GM21390 (cell line): Measurements from ENCODE around the gene KIDINS220.

Experiments used
- ATAC-seq: cut with Tn5 transposase; IDR thresholded peaks from one replicate; pipeline ENCODE4 v1.9.1; 2021; ENCODE audit not compliant: unreplicated experiment

The KIDINS220 gene

DNA sequence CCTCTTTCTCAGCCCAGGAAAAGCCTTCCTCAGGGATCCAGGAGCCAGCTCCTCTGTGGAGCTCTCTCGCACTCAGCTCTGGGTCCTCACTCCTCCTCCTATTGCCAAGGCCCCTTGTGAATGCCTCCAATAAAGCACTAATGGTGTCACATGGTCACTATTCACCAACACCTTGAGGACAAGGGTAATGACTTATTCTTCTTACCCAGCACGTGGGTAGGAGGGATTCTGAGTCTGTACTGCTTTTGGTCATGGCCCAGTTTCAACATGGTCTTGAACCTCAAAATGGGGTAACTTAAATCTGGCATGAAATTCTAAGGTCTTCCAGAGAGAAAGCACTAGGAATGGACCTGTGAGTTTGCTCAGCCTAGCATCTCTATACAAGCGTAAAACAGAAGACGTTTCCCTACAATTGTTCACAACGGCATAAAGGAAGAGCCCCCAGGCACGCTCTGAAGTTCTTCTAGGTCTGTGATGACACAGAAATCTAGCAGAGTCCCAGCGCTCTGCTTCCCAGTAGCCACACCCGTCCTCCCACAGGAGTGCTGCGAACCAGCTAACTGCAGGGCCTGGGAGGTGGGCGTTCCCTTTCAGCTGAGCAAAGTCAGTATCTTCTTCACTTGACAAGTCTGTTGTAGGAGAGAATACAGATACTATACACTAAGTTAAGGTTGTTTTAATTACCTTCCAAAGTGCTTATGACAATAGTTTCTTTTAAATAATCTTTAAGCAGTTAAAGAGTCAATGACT lies 14.6 kb upstream of the KIDINS220 start:
- ATAC-seq = no peak

DNA sequence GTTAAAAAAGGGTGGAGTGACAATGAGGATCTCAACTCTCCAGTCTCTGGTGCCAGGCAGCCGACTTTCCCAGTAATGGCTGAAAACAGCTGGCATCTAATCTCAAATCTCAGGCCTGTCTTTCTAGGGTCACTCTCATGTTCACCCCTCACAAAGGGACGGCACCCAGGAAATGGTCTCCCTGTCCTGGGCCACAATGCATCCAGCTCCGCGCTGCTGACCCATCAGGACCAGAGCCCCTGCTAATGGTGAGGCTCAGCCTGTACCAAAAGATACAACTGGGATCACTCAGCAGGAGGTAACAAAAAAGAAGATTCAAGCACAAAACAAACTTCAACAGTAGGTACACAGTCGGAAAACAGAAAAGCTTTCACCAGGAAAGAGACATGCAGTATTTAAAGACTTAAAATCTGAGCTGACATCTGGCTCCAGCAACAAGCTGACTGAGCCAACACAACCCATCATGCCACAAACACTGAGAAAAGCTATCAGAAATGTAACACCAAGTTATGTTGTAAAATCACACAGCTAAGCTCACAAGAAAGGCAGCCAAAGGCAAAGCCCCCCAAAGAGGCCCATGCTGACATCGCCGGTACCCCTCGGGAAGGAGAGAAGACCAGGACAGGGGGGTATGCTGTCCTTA lies 13.6 kb upstream of the KIDINS220 start:
- no peak for ATAC-seq

DNA sequence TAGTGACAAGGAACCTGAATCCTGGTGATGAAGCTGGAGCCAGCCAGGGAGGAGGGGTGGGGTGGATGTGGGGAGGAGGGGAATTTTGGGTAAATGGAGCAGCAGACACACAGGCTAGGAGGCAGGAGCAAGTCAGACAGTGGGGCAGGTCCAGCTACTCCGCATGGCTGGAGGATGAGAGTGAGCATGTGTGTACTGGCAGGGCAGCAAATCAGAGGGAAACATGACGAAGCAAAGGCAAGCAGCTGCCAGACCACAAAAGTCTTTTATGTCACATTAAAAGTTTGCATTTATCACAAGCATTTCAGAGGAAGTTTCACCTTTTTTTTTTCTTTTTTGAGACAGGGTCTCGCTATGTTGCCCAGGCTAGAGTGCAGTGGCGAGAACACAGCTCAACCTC lies 11.9 kb upstream of the KIDINS220 start:
- ATAC-seq = no peak

DNA sequence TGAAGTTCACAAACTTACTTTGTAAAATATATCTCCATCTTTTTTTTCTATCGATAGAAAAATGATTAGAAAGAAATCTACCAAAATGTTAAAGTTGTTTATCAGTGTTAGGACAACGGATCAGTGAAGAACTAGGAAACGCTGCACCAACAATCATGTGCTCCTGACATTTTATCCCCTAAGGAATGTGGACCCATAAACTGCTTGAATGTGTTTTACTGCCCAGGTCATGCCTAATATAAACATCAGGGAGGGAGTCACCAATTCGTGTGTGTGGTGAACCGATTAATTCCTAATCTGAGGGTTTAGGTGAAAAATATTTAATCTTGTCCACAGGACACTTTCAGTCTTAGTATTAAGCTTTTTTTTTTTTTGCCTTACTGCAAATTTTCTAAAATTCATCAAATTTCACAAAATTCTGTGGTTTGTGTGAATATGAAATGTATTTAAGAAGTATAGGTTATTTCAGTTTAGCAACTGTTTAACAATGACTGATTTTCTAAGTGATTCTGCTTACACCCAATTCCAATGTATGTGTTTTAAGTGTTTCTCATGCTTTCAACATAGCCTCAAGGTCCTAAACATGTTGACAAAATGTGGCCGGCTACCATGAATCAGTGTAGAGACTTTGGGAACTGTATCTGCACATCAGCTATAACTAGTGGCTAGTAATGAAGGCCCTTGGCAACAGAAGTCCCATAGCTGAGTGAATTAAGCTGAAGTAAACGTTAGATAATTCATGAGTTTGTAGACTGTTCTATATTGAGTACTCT lies 11.1 kb upstream of the KIDINS220 start:
- ATAC-seq = no peak

DNA sequence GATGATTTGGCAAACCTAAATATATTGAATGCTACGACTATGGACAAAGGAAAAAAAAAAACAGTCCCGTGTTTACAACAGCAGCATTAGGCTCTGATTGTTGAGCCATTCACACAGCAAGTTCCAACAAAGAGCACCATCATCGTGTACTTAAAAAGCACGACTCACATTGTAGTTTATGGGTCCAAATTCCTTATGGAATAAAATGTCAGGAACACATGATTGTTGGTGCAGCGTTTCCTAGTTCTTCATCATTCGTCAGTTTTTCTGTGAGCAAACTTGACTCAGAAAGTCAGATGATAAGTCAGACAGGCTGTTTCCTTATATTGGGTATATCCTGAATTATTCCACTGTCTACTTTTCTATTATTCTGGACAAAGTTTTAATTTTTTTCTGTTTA lies 10.0 kb upstream of the KIDINS220 start:
- no peak for ATAC-seq

DNA sequence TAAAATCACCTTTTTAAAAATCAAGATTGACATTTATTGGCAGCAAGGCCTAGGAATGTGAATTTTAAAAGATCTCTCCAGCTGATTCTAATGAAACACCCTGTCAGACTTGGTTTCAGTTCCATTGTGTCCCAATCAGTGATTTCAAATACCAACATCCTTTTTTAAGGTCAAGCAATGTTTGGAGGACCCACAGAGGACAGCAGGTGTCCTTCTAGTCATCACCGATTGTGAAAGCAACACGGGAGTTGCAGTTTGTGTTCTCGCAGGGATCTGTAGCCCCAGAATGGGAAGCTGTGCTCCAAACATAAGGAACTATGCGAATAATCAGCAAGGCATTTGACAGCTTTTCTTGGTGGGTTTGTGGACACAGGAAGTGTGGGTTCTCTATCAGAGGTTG lies 4.5 kb upstream of the KIDINS220 start:
- ATAC-seq = no peak

GRCh38 chr2:8840475-8841091 lies 3.2 kb upstream of the KIDINS220 start:
- ATAC-seq = no peak

DNA sequence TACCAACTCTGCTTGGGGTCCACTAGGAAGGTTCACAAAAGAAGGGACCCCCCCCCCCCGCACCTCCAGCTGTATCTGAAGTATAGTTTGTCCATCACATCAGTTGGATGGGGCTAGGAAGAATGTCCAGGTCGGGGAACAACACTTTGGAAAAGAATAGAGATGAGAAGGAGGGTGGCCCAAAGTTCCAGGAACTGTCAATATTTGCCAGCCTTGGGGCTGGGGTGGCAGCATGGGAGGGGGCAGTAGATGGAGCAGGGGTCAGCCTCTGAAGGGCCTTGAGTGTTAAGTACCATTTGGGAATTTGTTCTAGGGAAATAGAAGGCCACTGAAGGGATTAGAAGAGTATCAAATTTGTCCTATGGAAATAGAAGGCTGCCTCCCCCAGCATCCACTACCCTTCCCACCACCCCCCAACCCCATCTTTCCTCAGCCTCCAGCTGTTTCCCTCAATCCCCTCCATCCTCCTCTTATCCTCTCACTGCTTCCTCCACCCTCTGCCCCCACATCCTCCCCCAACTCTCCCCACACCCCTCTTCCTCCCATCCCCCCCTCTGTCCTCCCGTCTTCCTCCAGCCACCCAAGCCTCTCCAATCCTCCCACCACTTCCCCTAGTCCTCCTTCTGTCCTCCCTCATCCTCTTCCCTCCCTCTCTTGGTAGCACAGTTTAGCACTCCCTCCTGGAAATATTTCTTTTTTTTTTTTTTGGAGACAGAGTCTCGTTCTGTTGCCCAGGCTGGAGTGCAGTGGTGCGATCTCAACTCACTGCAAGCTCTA lies 2.0 kb upstream of the KIDINS220 start:
- no peak for ATAC-seq

DNA sequence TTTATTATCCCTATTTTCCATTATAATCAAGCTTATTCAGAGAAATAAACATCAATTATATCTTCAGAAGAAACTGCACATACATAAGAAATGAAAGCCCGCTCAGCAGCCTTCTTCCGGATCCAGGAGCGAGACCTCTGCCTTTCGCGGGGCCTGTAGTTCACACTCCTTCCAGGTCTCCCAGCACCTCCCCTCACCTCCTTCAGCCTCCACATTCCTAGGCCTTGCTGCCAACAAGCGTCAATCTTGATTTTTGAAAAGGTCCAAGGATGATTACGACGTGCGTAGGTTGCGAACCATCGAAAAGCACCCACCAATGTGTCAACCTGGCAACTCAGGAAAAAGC lies 355 bp upstream of the KIDINS220 start:
- no peak for ATAC-seq

DNA sequence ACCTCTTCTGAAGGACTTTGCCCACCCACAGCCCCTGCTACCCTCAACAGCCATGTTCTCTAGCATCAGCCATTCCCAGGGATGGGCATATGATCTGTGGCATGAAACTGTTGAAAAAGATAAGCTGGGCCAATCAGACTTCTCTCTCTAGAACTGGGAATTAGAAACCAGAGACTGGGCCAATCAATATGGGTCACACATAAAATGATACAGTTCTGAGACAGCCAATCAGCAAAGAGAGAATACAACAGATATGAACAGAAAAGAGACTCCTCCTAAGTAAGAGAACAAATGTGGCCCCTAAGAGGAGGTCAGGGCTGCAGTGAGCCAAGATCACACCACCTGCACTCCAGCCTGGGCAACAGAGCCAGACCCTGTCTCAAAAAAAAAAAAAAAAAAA lies 2.1 kb downstream of the KIDINS220 start:
- no peak for ATAC-seq

GRCh38 chr2:8833853-8834252 lies 3.6 kb downstream of the KIDINS220 start:
- ATAC-seq = no peak

GRCh38 chr2:8831516-8831915 lies 5.9 kb downstream of the KIDINS220 start:
- ATAC-seq = no peak

DNA sequence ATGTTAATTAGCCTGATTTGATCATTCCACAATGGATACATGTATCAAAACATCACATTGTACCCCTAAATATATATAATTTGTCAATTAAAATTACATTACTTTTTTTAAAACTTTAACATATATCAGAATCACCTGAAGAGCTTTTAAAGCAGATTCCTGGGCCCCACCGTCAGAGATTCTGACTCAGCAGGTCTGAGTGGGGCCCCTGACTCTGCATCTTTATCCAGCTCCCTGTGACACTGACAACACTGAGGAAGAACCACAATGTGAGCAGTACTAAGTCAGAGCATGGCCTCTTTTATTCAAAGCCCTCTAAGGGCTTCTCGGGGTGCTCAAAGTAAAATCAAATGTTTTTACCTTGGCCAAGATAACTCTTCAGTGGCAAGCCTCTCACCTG lies 9.7 kb downstream of the KIDINS220 start:
- no peak for ATAC-seq

DNA sequence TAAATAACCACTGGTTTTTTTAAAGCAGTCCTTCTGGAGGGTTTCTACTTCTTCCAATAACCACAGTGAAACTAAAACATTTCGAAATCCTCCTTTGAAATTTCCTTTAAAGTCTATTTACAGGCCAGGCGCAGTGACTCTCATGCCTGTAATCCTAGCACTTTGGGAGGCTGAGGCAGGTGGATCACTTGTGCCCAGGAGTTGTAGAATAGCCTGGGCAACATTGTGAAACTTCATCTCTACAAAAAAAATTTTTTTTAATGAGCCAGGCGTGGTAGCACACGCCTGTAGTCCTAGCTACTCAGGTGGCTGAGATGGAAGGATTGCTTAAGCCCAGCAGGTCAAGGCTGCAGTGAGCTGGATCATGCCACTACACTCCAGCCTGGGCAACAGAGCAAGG lies 15.2 kb downstream of the KIDINS220 start:
- ATAC-seq = no peak

DNA sequence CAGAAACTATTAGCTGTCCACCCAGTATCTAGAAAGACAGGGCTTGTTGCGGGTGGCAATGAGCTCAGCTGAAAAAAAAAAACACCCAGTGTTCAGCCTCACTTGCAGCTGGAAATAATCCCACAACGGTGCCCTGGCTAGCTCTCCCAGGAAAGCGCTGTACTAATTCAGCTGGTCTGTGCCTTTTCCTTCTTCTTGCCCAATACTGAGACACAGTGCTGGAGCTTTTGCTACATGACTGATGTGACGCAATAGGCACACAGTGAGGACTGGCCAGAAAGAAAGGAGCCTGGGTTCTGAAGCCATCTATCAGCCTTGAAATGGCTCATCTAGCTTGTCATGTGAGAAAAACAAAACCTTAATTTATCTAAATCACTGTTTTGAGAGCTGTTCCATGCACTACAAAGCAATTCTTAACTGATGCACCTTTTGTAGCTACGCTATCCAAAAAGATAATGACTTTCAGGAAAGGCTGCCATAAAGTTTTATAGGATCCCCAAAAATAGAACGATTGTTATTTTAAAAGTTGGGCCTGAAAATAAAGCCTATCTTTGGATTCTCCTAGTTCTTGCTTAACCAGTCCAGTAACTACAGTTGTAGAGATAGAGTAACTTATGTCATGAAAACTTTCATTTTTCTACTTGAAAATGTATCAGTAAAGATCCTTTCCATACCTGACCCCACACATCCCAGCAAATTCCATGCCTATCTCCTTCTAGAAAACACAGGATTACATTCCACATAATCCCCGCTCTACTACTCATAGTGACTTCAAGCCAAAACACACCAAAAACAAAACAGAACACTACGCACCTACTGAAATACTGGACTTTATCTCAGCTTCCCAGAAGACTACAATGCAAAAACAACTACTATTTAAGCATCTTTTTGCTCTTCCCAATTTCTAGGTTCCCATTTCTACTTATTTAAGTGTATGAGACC lies 15.9 kb downstream of the KIDINS220 start:
- no peak for ATAC-seq

DNA sequence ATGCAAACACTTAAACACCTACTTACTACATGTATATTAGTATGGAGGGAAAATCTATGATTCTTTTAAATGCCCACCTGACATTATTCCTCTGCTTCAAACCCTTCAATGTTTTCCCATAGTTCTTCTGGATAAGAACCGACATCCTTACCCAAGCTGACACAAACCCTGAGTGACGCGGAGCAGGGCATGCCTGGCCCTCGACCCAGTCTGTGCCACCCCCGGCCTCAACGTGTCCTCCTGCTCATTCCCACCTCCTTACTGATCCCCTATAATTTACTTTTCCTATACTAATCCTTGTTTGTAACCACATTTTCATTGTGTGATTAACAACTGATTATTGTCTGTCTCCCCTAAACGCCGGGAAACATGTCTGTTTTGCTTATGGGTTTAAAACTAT lies 17.5 kb downstream of the KIDINS220 start:
- ATAC-seq = no peak

DNA sequence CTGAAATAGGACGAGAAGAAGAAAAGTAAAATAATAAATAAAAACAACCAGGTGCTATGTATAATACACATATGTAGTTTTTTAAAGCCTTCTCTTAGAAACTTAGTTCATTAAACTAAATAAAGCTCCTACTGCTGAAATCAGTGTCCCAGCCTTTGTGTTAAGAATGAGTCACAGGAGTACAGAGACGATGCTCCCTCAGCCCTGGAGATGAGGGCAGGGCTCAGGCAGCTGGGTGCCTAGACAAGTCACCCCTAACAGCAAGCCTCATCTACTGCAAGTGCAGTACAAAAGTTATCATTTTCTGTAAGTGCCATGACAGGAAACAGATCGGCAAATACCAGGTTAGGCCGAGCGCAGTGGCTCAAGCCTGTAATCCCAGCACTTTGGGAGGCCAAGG lies 18.2 kb downstream of the KIDINS220 start:
- no peak for ATAC-seq

- ATAC-seq = no peak
Measured at GRCh38 chr2:8817221-8817620, 20.2 kb downstream of the KIDINS220 start.

DNA sequence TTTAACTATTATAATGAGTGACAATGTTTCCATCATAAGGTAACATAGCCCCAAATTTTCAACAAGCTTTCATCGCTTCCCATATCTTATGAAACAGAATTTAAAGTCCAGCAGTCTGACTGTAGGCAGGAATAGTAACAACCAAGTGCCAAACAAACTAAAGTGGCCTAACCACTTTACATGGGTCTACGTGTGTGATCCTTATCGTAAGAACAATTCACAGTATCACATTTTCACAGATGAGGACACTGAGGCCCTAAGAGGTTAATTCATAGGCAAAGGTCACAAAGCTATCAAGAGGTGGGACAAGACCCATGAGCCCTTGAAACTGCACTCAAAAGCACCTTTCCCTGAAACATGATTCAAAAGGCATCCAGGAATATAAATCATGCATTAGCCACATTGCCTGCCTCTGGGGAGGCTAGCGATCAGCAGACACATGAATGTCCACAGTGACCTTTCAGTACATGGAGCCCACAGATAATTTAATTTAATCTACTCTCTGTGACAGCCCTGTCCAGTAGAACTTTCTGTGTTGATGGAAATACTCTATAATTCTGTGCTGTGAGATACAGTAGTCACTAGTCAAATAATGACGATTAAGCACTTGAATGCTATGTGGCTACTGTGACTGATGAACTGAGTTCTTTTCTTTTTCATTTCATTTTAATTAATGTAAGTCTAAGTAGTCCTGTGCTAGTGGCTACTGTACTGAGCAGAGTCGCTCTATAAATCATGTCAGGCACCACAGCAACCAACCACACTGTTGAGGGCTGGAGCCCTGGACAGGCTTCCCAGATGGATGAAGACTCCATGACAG lies 30.3 kb downstream of the KIDINS220 start:
- ATAC-seq = no peak
